Aorta (tissue), 5 donors: Measurements from ENCODE around the gene FAM163A. TPM values are rescaled to one million over a fixed set of nuclear protein-coding genes. Genes with fewer than 3 reads are reported as not detected.

Experiments used
- ATAC-seq: fragments of 200-7000 bp; cut with Tn5 transposase; one replicate; pipeline ENCODE4 v1.9.1; 2022; ENCODE audit warnings: moderate library complexity; ENCODE audit not compliant: low FRiP score
- DNase-seq, 2 donors: peaks; one replicate each; pipeline ENCODE4 v3.0.0-alpha.2; 2020
- H3K27ac ChIP-seq, 2 donors: one replicate each; pipeline ENCODE4 v1.5.1; 2013; ENCODE audit warnings: low read length in 2 of 2, mild to moderate bottlenecking in 2 of 2, moderate library complexity in 2 of 2, control low read depth in 1 of 2, inconsistent platforms in 1 of 2, low read depth in 1 of 2
- H3K27me3 ChIP-seq, 2 donors: one replicate each; pipeline ENCODE4 v1.6.1; 2013; ENCODE audit warnings: control low read depth in 1 of 2, low read length in 1 of 2, mild to moderate bottlenecking in 1 of 2, moderate library complexity in 1 of 2; ENCODE audit not compliant: insufficient read depth in 2 of 2, control insufficient read depth in 1 of 2
- H3K36me3 ChIP-seq, 2 donors: one replicate each; pipeline ENCODE4 v1.6.1; 2013; ENCODE audit warnings: control low read depth in 1 of 2, low read length in 1 of 2, mild to moderate bottlenecking in 1 of 2; ENCODE audit not compliant: insufficient read depth in 2 of 2, control insufficient read depth in 1 of 2
- H3K4me1 ChIP-seq, 2 donors: one replicate each; pipeline ENCODE4 v1.6.1; 2013; ENCODE audit warnings: low read length in 2 of 2, control low read depth in 1 of 2, mild to moderate bottlenecking in 1 of 2, moderate library complexity in 1 of 2; ENCODE audit not compliant: insufficient read depth in 2 of 2, control insufficient read depth in 1 of 2
- H3K4me3 ChIP-seq, 2 donors: one replicate each; pipeline ENCODE4 v1.5.1; 2013; ENCODE audit warnings: low read length in 2 of 2, control low read depth in 1 of 2, mild to moderate bottlenecking in 1 of 2
- H3K9me3 ChIP-seq: one replicate; pipeline ENCODE4 v1.6.1; 2013; ENCODE audit warnings: mild to moderate bottlenecking, low read length; ENCODE audit not compliant: control insufficient read depth
- WGBS, 2 donors: extraction: QIAGEN DNeasy Blood & Tissue Kit; methylation state at CpG; one replicate each; pipeline ENCODE4 v1.1.7; 2013; 5-methylcytosine and 5-hydroxymethylcytosine counted together
- intact Hi-C, 2 donors: fragments of 100-400 bp; cut with DNase I; formaldehyde crosslinking; loops; one replicate each; pipeline versions ENCODE4 v1.14.2 to v1.15.0; 2022
- polyA plus RNA-seq, 2 donors: library from polyadenylated mRNA; stranded (reverse); fragments of 200-250 nt; gene quantifications; one replicate each; pipeline ENCODE4 v1.2.3, GENCODE V29; 2013
- total RNA-seq, 2 donors: library from RNA; stranded (reverse); fragmentation: NEBNext Ultra II Directional; extraction: Animal tissue kit (Norgen Biotek cat#: 25700); gene quantifications; one replicate each; pipeline ENCODE4 v1.2.1, GENCODE V29; 2021
- donor health status: healthy with polysubstance abuse.
- donor health status: Bipolar disorder and iron deficiency.
- donor health status: DM: no; HTN: no; CAD: no.
- donor health status: DM: no; HTN: no; CAD: no.
- donor health status: DM: yes; HTN: yes; CAD: no.

FAM163A gene
- total and polyA plus RNA-seq, 4 donors: not detected

DNA sequence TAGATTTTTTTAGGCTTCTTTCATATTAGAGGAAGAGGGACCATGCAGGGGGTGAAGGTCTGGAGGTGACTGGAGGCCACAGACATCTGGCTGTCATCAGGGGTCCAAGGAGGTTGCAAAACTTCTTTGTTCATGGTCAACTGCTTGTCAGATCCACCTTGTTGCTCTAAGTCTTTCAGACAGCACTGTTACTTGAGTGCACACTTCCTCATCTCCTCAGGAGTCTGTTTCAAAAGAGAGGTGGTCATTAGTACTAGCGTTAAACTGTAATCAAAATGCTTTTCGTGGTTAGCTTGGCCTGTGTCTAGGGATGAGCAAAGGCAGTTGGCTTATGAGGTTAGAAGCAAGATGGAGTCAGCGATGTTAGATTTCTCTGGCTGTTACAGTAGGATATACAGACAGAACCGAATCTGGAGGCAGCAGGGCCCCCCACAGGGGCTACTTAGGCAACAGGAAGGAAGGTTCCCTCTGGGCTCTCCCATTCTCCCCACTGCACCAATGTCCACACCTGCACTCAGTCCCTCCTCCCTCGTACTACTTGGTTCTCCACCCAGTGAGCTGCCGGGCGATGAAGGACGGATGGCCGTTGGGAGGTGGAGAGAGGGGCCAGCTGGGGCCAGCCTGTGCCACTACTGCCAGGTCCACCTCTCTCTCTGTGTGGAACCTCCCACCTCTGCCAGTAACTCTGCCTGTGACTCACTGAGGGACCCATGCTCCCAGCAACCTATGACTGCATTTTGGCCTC lies 77.3 kb downstream of the FAM163A start:
- no peak overlapping the region for H3K27ac ChIP-seq
- H3K9me3 ChIP-seq: no peaks in the 10 kb centered on the region
- no peaks in the 10 kb centered on the region for H3K27me3 ChIP-seq
- DNase-seq: peak in 1 of 2 donors; percentile 46
- H3K4me3 ChIP-seq: no peak overlapping the region
- ATAC-seq: no peak
- intact Hi-C loops: no loop called here
- WGBS, 2 donors: 82 to 87% methylated on average over 9 of the region's 9 CpGs
- H3K36me3 ChIP-seq: no peaks in the 10 kb centered on the region
- no peaks in the 10 kb centered on the region for H3K4me1 ChIP-seq

DNA sequence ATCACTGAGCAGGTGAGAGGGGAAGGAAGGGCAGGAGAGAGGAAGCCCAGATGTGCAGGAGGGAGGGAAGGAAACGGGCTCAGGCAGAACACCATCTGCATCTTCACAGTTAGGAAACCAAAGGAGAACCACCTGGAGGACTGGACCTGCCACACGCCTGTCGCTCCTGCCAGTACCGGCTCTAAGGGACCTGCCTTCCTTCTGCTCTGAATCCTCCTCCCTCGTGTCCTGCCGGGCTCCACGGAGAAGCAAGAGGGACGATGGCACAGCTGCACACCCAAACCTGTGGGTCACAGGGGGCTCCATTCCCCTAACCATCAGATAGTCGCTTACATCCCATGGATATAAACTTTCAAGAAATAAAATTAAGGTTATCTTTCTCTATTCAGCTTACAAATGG lies 78.4 kb downstream of the FAM163A start:
- WGBS, 2 donors: 91 to 93% methylated on average over 9 of the region's 9 CpGs
- Histone ChIP-seq H3K4me1 (no peaks in the 10 kb centered on the region), H3K27ac (no peak overlapping the region), H3K27me3 (no peaks in the 10 kb centered on the region), H3K36me3 (no peaks in the 10 kb centered on the region), H3K4me3 (no peak overlapping the region), H3K9me3 (no peaks in the 10 kb centered on the region)
- DNase-seq (peak in 1 of 2 donors; percentile 31), ATAC-seq (no peak)
- intact Hi-C loops: no loop called here

DNA sequence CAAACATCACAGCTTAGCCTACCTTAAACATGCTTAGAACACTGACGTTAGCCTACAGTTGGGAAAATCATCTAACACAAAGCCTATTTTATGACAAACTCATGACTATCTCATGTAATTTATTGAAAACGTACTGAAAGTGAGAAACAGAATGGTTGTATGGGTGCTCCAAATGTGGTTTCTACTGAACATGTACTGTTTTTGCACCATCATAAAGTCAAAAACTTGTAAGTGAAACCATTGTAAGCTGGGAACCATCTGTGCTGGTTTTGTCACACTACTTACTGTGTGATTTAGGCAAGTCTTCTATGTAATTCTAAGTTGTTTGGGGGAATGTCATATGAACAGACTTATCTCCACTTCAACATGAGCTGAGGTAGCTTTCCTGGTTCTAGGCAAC lies 79.0 kb downstream of the FAM163A start:
- Histone ChIP-seq H3K27ac (no peak overlapping the region), H3K4me1 (no peaks in the 10 kb centered on the region), H3K4me3 (no peak overlapping the region), H3K36me3 (no peaks in the 10 kb centered on the region), H3K27me3 (no peaks in the 10 kb centered on the region), H3K9me3 (no peaks in the 10 kb centered on the region)
- DNase-seq (no peak), ATAC-seq (no peak)
- 82 to 83% methylated on average over 2 of the region's 2 CpGs for WGBS, 2 donors
- intact Hi-C loops: no loop called here

DNA sequence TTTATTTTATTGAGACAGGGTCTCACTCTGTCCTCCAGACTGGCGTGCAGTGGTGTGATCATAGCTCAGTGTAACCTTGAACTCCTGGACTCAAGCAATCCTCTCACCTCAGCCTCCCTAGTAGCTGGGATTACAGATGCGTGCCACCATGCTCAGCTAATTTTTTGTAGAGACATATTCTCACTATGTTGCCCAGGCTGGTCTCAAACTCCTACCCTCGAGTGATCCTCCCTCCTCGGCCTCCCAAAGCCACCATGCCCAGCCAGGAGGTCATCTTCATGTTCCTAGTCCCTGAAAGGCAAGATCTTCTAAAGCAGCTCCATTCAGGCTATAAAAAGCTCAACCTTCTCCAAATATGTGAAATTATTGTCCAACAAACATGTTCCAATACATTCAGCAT lies 80.6 kb downstream of the FAM163A start:
- DNase-seq: peak in 1 of 2 donors; percentile 38
- intact Hi-C loops: no loop called here
- Histone ChIP-seq H3K9me3 (no peaks in the 10 kb centered on the region), H3K27ac (no peak overlapping the region), H3K4me1 (no peaks in the 10 kb centered on the region), H3K27me3 (no peaks in the 10 kb centered on the region), H3K36me3 (no peaks in the 10 kb centered on the region), H3K4me3 (no peak overlapping the region)
- WGBS, 2 donors: 95 to 96% methylated on average over 4 of the region's 4 CpGs
- no peak for ATAC-seq

DNA sequence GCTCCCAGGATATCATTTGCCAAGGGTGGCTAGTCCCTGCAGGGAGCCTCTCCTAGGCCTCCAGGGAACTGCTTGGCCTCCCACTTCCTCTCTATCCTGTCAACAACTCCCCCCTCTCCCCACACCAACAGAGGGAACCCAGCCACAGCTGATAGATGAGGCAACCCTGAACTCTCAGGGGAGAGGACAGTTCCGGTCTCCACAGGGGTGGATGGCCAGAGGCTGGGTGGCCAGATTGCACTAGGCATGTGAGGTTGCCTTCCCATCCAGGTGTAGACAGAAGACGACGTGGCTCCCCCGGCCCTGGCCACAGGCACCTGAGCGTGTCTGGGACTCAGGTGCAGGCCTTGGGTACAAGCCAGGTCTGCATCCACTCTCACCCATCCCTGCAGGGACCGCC lies 81.2 kb downstream of the FAM163A start:
- H3K9me3 ChIP-seq: no peaks in the 10 kb centered on the region
- H3K36me3 ChIP-seq: no peaks in the 10 kb centered on the region
- DNase-seq (peak in 1 of 2 donors; percentile 59), ATAC-seq (no peak)
- H3K4me3 ChIP-seq: no peak overlapping the region
- no peaks in the 10 kb centered on the region for H3K4me1 ChIP-seq
- 93 to 94% methylated on average over 6 of the region's 6 CpGs for WGBS, 2 donors
- no peaks in the 10 kb centered on the region for H3K27me3 ChIP-seq
- no peak overlapping the region for H3K27ac ChIP-seq
- intact Hi-C loops: no loop called here

DNA sequence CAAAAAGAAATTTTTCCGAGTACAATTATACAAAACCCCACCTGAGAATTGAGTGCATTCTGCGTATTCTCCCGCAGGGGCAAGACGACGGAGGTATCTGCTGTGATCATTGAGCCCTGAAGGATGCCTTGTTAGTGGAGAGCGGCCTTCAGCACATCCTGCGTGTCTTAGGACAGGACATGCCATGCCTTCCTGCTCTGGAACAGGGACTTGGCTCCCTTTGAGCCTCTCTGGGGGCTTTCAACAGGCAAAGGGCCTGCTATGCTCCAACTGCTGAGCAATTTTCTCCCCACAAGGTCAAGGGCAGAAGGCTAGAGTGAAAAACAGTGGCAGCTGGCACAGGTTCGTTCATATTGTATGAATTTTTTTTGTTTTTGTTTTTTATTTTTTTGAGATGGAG lies 82.1 kb downstream of the FAM163A start:
- WGBS, 2 donors: 88 to 91% methylated on average over 8 of the region's 8 CpGs
- H3K36me3 ChIP-seq: no peaks in the 10 kb centered on the region
- H3K9me3 ChIP-seq: no peaks in the 10 kb centered on the region
- no peak overlapping the region for H3K27ac ChIP-seq
- intact Hi-C loops: no loop called here
- DNase-seq (peak in 1 of 2 donors; percentile 15), ATAC-seq (no peak)
- H3K27me3 ChIP-seq: no peaks in the 10 kb centered on the region
- no peaks in the 10 kb centered on the region for H3K4me1 ChIP-seq
- H3K4me3 ChIP-seq: no peak overlapping the region

DNA sequence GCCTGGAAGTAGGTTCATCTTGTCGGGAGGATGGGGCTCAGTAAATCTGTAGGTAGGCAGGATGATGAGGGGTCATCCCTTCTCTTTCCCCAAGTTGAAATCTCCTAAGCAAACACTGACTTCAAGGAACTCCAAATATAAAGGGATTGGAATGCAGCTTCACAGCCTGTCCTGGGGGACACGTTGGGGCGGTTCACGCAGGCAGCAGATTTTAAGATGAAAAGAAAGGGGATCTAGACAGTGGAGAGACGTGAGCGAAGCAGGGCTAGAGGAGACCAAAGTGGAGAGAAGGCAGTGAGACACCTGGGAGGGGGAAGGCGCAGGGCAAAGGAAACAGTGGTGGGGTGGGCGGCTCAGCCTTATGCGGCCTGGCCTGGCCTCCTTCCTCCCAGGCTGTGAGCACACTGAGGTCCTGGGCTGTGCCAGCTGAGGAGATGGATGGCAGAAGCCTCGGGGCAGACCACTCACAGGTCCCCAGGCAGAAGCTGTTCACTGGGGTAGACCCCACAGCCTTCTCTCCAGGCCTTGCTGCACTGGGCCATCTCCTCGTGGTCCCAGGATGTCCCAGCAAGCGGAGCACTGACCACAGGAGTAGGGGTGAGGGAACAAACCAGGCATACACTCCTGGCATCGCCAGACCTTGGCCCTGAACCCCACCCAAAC lies 82.8 kb downstream of the FAM163A start:
- no peak overlapping the region for H3K4me3 ChIP-seq
- 63 to 78% methylated on average over 13 of the region's 13 CpGs for WGBS, 2 donors
- no peaks in the 10 kb centered on the region for H3K4me1 ChIP-seq
- no peaks in the 10 kb centered on the region for H3K27me3 ChIP-seq
- H3K9me3 ChIP-seq: no peaks in the 10 kb centered on the region
- ATAC-seq (peak; percentile 26), DNase-seq (peak in 1 of 2 donors; percentile 51)
- H3K36me3 ChIP-seq: no peaks in the 10 kb centered on the region
- H3K27ac ChIP-seq: no peak overlapping the region
- intact Hi-C loops: no loop called here

DNA sequence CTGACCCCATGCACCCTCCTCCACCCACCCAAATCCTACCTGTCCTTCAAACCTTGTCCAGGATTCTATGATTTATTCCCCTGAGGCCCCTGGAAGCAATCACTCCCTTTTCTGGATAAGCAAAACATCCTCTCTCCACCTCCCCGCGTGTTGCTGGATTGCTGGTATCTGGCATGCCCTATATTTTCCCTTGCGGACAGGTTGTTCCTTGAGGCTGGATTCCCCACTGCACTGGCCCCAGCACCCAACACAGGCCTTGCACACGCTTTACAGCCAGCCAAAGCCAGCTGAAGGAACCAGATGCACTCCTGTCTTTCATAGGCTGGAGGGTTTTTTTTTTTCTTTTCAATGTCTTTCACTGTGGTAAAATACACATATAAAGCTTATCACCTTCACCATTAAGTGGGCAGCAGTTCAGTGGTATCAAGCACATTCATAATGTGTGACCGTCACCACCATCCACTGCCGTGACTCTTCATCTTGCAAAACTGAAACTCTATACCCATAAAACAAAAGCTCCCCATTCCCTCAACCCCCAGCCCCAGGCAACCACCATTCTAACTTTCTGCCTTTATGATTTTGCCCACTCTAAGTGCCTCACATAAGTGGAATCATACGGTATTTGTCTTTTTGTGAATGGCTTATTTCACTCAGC lies 83.7 kb downstream of the FAM163A start:
- intact Hi-C loops: no loop called here
- Histone ChIP-seq H3K27ac (no peak overlapping the region), H3K27me3 (no peaks in the 10 kb centered on the region), H3K4me3 (no peak overlapping the region), H3K4me1 (no peaks in the 10 kb centered on the region), H3K9me3 (no peaks in the 10 kb centered on the region), H3K36me3 (no peaks in the 10 kb centered on the region)
- 73 to 79% methylated on average over 7 of the region's 7 CpGs for WGBS, 2 donors
- ATAC-seq (no peak), DNase-seq (peak in 1 of 2 donors; percentile 20)
